Measurements from ENCODE around the gene TMEM91.
"Not testable (repeated sequence)": the region's sequence is repeated elsewhere in the genome, so short reads cannot be mapped to it uniquely, and the experiment has no call there.

Gene TMEM91

DNA sequence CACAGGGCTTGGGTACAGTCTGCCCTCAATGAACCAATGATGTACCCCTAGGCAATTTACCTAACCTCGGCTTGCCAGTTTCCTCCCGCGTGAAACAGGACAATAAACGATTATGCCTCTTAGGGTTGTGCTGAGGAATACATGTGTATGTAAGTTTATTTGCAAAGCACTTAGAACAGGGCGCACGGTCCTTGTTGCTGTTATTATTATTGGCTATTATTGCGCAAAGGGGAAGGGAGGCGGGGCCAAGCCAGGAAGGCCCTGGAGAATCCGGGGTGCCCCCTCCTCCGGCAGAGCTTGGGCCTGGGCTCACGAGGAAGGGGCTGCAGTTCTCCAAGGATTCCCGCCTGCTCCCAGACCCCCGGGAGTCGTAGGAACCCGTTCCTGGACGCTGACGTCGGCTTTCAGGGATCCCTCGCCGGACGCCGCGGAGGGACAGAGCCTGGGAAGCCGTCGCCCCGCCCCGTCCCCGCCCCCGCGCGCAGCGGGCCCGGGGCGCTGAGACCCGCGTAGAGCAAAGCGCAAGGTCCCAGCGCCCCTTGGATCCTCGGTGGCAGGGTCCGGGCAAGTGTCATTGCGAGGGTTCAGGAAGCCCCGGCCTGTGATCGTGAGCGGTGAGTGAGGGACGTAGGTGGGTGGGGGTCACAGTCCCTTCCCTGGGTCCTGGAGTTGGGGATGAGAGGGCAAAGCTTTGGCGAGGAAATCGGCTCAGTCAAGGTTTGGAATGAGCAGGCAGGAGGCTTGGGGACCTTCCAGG lies at the start of gene TMEM91:
Gene TMEM91 (plus strand): TSS at position 293 of the 757 bp plus-strand sequence. CDS start 1,777 bp downstream, outside the sequence.
- FAIRE-seq: no peak

DNA sequence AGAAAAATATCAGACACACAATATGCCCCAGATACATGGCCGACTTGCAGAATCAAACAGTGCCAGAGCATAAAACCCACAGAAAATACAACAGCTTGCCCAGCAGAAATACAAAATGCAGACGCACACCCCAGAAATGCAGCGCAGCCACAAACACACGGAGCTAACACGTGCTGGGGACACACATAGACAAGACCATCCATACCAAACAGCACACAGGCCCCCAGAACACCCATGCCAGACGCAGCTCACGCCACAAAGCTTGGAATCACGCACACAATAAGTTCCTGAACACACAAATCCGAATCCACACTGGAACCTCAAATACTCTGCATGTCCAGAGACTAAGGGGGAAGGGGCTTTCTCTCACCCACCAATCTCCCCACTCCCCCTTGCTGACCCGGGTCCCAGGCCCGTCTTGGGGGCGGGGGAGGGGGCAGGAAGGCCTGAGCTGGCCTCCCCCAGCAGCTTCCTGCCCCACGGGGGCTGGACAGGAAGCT lies 49.2 kb upstream of the TMEM91 start:
- no peak for FAIRE-seq

DNA sequence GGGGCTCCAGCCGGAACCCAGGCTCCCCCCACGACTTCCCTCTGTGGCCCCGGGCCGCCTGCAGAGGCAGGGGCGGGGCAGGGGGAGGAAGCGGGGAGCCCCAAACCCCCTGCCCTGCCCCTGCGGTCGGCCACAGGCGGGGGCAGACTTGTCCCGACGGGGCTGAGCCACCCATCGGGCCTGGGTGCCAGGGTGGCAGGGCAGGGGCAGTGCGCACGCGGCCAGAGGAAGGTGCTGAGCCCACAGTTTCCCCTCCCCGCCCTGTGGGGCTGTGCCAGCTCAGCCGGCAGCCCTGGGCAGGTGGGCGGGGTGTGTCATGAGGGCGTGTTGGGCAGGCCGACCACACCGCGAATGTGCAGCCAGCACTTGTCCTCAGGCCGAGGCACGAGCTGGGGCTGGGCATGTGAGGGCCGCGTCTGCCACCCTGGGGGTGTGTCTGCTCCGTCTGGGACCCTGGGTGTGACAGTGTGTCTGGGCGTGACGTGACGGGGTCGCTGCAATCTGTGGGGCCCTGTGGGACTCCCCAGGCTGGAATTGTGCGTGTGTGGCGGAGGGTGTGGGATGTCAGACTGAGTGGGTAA lies 48.7 kb upstream of the TMEM91 start:
- FAIRE-seq: no peak

DNA sequence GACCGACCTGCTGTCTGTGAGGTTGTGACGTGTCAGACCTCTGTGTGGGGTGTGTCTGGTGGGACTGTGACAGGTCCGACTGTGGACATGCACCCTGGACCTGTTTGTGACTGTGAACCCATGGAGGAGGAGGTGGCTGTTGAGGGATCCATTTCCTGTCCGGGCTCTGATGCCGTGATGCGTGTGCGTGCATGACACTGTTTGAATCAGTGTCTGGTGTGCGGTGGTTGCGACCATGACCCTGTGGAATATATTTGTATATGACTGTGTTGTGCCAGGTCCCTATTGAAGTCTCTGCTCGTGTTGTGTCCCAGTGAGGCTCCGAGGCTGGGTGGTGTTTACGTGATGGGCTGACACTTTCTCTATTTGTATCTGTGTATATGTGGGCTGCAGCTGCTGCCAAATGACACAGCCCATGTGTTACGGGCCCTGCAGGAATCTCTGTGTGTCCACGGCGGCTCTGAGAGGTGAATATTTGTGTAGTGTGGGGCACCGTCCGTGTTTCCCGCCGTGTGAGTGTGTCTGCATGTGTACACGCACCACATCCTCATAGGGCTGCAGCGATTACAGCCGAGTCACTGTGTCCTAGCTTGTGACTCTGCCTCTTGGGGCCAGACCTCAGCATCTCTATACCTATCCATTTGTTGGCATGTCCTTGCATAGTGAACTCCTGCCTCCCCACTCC lies 48.0 kb upstream of the TMEM91 start:
- no peak for FAIRE-seq

- FAIRE-seq: no peak
Observed at GRCh38 chr19:41328842-41329225, 47.5 kb upstream of the TMEM91 start.

- FAIRE-seq: no peak
Observed at GRCh38 chr19:41330481-41330880, 45.9 kb upstream of the TMEM91 start.

DNA sequence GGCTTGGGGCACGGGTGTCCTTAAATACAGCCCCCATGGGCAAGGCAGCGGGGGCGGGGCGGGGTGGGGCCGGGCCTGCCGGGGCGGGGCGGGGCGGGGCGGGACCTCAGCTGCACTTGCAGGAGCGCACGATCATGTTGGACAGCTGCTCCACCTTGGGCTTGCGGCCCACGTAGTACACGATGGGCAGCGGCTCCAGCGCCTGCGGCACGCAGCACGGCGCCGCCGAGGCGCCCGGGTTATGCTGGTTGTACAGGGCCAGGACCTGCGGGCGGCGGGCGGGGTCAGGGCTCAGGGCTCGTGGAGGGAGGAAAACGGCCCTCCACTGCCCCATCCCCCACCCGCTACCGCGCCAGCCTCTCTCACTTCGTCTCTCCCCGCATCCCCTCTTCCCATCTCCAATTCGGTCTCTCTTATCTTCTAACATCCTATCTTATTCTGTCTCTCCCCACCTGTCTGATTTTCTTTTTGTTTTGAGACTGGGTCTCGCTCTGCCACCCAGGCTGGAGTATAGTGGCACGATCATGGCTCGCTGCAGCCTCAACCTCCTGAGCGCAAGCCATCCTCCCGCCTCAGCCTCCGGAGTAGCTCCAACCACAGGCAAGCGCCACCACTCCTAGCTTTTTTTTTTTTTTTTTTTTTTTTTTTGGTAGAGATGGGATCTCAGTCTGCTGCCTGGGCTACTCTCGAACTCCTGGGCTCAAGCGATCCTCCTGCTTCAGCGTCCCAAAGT lies 45.2 kb upstream of the TMEM91 start:
- no peak for FAIRE-seq

- FAIRE-seq: no peak
Observed at GRCh38 chr19:41332000-41332399, 44.3 kb upstream of the TMEM91 start.

DNA sequence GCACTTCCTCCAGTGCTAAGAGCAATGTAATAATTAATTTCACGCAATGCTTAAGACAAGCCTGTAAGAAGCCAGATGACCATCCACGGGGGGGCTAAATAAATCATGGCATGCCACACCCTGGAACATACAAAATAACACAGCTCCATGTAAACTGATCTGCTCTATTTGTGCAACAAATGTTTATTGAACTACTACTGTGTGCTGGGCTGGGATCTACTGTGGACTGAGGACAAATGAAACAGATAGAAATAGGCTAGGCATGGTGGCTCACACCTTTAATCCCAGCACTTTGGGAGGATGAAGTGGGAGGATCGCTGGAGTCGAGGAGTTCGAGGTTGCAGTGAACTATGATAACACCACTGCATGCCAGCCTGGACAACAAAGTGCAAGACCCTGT lies 43.9 kb upstream of the TMEM91 start:
- FAIRE-seq: no peak

GRCh38 chr19:41334793-41335192 lies 41.5 kb upstream of the TMEM91 start:
- no peak for FAIRE-seq

GRCh38 chr19:41335467-41335866 lies 40.9 kb upstream of the TMEM91 start:
- no peak for FAIRE-seq

DNA sequence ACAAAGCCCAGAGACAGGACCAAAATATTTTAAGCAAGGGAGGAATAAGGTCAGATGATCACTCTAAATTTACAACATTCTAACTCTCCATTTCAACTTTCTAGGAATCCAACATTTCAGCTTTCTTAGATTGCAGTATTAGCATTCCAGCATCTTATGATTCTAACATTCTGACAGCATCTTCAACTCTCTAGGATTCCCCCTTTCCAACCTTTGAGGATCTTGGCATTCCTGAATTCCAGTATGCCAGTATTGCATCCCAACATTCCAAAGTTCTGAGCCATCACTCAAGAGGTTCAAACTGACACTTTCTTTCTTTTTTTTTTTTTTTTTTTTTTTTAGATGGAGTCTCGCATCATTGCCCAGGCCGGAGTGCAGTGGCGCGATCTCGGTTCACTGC lies 36.4 kb upstream of the TMEM91 start:
- no peak for FAIRE-seq

DNA sequence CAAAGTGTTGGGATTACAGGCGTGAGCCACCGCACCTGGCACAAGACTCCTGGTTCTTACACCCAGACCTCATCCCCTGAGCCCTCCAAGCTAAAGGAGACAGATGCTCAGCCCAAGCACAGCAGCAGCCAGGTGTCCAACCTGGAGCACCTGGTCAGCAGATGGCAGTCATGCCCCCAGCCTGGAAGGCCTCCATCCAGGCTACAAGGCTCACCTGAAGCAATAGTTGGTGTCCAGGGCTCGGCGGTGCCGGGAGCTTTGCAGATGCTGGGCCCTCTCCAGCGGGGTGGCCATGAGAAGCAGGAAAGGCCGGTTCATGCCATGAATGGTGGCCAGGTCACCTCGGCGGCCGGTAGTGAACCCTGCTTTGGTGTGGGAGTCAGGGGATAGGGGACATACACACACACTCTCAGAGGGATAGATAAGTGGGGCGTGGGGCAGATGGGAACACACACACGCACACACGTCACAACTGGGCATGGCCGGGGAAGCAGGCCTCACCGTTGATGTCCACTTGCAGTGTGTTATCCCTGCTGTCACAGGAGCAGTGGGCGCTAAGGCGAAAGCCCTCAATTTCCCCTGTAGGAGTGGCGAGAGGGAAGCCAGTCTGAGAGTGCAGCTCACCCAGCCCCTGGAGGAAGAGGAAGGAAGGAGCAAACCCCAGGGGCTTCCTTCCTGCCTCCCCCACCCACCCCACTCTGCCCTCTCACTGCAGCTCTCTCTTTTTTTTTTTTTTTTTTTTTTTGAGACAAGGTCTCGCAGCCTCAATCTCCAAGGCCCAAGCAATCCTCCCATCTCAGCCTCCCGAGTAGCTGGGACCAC lies 34.5 kb upstream of the TMEM91 start:
- FAIRE-seq: no peak

DNA sequence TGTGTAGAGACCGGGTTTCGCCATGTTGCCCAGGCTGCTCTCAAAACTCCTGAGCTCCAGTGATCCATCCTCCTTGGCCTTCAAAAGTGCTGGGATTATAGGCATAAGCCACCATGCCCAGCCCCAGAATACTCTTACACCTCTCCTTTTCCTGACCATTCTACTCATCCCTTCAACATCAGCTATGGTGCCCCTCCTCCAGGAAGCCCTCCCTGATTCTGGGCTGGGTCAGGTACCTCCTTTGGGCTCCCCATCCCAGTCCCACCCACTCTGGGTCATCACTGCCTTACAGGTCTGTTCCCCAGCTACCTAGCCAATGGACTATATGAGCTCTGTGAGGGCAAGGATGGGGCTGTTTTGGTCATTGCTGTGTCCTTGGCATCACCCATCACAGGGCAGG lies 32.2 kb upstream of the TMEM91 start:
- FAIRE-seq: no peak

- FAIRE-seq: not testable (repeated sequence)
Observed at GRCh38 chr19:41346916-41347315, 29.4 kb upstream of the TMEM91 start.

DNA sequence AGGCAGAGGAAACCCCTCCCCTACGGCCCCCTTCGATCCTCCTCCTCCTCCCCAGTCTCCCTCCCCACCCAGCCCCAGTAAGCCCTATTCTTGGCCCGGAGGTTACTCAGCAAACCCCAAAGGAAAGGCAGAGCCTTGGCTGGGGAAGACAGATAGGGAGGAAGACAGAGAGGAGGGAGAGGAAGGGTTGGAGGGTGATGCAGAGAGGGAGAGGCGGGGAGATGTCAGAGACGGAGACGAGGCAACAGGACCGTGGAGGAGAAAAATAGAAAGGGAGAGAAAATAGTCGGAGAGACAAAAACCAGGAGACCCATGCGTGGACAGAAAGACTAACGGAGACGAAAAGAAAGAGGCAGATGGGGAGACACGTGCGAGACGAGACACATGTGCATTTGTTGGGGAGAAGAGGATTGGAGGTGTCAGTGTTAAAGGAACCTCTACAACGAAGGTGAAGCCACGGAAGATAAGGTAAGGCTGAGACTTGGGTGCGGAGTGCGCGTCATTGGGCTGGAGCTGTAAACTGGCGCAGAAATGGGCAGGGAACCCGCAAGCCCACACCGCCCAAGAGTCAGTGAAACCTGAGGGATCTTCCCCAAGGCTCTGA lies 25.5 kb upstream of the TMEM91 start:
- FAIRE-seq: no peak

DNA sequence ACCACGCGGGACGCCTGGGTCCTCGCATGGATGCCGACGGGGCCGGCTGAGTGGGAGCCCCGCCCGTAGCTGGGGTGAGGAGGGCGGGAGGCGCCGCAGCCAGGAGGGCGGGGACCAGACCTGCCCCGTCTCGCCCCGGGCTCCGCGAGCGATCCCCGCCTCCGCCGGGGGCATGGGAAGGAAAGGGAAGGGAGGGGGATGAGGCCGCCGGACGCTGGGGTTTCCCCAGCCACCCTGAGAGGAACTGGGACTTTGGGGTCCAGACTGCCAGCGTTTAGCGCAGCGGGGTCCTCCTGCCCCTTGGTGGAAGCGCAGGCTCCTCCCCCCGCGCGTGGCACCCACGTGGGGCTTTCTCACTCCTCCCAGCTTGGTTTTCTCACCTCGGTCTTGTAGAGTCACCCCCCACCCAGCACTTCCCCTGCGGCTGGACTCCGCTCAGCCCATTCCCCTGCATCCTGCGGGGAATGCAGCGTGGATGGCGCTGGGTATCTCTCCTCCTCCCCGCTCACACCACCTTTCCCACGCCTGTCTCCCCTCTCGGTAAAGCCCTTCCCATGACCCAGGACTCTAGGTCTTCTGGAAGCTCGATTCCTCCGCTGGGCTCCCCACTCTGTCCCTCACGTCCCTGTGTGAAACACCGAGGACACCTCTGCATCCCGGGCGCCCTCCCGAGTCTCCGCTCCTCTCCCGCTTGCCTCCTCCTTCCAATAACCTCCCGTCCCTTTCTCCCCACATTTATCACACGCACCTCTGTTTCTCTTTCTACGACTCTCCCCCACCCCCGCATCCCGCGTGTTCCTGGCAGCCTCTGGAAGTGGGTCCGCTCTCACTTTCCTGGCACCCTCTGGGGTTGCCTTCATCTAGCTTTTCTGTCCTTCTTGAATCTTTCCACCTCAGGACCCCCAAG lies 24.7 kb upstream of the TMEM91 start:
- FAIRE-seq: no peak

DNA sequence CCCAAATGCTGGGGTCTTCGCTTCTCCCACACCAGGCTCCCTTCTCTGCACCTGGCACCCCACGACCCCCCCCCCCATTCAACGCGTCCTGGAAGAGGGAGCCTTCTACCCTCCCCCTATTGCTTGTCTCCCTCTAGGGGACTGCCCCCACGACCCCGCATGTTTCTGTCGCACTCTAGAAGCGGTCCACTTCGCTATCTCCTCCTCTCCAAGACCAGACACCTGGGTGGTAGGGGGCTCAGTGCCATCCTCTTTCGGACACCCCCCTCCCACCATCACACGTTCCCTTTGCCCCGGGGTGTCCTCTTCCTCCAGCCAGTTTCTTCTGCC lies 24.1 kb upstream of the TMEM91 start:
- FAIRE-seq: no peak

DNA sequence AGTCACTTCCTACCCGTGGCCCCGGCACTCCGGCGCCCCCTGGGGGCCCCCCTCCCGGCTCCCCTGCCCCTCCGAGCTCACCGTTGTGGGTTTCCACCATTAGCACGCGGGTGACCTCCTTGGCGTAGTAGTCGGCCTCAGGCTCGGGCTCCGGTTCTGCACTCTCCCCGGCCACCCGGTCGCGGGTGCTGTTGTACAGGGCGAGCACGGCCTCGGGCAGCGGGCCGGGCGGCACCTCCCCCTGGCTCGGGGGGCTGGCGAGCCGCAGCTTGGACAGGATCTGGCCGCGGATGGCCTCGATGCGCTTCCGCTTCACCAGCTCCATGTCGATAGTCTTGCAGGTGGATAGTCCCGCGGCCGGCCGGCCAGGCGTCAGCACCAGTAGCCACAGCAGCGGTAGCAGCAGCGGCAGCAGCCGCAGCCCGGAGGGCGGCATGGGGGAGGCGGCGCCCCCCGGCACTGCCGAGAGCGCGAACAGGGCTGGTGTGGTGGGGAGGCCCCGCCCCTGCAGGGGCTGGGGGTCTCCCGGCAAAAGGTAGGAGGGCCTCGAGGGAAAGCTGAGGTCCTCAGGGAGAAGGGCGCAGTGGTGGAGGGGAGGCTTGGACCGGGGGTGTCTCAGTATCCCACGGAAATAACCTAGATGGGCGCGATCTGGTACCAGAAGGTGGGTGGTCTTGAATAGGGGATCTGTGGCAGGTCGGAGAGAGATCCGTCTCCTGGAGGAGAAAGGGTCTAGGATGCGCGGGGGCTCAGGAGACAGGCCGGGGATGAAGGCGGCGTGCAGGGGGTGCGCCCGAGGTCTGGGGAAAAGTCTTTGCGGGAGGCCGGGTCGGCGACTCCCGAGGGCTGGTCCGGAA lies 23.5 kb upstream of the TMEM91 start:
- FAIRE-seq: no peak

Data from colon (tissue), 2 donors.